Thyroid gland (tissue), 4 donors: ENCODE measurements around the gene PIP5K1A. TPM values are rescaled to one million over a fixed set of nuclear protein-coding genes. Genes with fewer than 3 reads are reported as not detected.

ENCODE experiments used
- DNase-seq, 2 donors: peaks; one replicate each; pipeline ENCODE4 v3.0.0-alpha.2; 2019
- H3K27ac ChIP-seq, 3 donors: fragments of 200-600 bp; sonication (generic); 1 replicate in 2 of 3; 2 replicates in 1 of 3; pipeline ENCODE4 v1.5.1; 2016 to 2019; ENCODE audit warnings: mild to moderate bottlenecking in 1 of 3, moderate library complexity in 1 of 3
- H3K27me3 ChIP-seq: fragments of 200-600 bp; sonication (generic); one replicate; pipeline ENCODE4 v1.5.1; 2019
- H3K36me3 ChIP-seq, 2 donors: fragments of 200-600 bp; sonication (generic); one replicate each; pipeline ENCODE4 v1.5.1; 2016 to 2019
- H3K4me1 ChIP-seq, 2 donors: fragments of 200-600 bp; sonication (generic); one replicate each; pipeline ENCODE4 v1.5.1; 2017 to 2019
- H3K4me3 ChIP-seq, 3 donors: fragments of 200-600 bp; sonication (generic); replicated peaks in 1 of 3; 1 replicate in 2 of 3; 2 replicates in 1 of 3; pipeline ENCODE4 v1.5.1; 2016; ENCODE audit warnings: mild to moderate bottlenecking in 1 of 3
- H3K9me3 ChIP-seq: fragments of 200-600 bp; sonication (generic); one replicate; pipeline ENCODE4 v1.5.1; 2017
- POLR2A ChIP-seq, 2 donors: fragments of 450-650 bp; IDR thresholded peaks; one replicate each; pipeline ENCODE4 v1.6.1; 2017; ENCODE audit warnings: antibody characterized with exemption in 2 of 2, mild to moderate bottlenecking in 2 of 2, moderate library complexity in 1 of 2
- WGBS, 2 donors: methylation state at CpG; one replicate each; pipeline ENCODE4 v1.1.5; 2017; 5-methylcytosine and 5-hydroxymethylcytosine counted together
- intact Hi-C: fragments of 100-400 bp; cut with DNase I; formaldehyde crosslinking; loops from one replicate; pipeline ENCODE4 v1.15.1; 2023
- total RNA-seq, 4 donors: library from RNA; depleted of rRNA; stranded (reverse); fragments of >200 nt; gene quantifications; one replicate each; pipeline ENCODE4 v1.2.3, GENCODE V29; 2016
- TF ChIP-seq, protein P1 (sequence below), 6 experiments: fragments of 200-600 bp in 3 of 6; fragments of 450-650 bp in 3 of 6; sonication (generic) in 3 of 6; IDR thresholded peaks; one replicate each; pipeline ENCODE4 v1.5.1; 2016 to 2019; ENCODE audit warnings: antibody characterized with exemption in 6 of 6, mild to moderate bottlenecking in 2 of 6, inconsistent platforms in 1 of 6, moderate library complexity in 1 of 6

The PIP5K1A gene
- total RNA-seq, 4 donors from 2014 or later, result 53.4 to 74.5 (median 57.8) TPM

GRCh38 chr1:151277249-151277648 is 78.9 kb downstream of the PIP5K1A start:
- no peaks in the 10 kb centered on the region for H3K9me3 ChIP-seq
- no peak overlapping the region for H3K4me3 ChIP-seq
- no peaks in the 10 kb centered on the region for H3K36me3 ChIP-seq
- 73 to 75% methylated on average over 2 of the region's 2 CpGs for WGBS, 2 donors
- H3K4me1 ChIP-seq, result peaks cover 3 to 4% of the 10 kb centered on the region in 2 donors
- DNase-seq, result no peak
- intact Hi-C loops, result no loop called here
- H3K27ac ChIP-seq, result no peak overlapping the region
- TF ChIP-seq, protein P1, sequence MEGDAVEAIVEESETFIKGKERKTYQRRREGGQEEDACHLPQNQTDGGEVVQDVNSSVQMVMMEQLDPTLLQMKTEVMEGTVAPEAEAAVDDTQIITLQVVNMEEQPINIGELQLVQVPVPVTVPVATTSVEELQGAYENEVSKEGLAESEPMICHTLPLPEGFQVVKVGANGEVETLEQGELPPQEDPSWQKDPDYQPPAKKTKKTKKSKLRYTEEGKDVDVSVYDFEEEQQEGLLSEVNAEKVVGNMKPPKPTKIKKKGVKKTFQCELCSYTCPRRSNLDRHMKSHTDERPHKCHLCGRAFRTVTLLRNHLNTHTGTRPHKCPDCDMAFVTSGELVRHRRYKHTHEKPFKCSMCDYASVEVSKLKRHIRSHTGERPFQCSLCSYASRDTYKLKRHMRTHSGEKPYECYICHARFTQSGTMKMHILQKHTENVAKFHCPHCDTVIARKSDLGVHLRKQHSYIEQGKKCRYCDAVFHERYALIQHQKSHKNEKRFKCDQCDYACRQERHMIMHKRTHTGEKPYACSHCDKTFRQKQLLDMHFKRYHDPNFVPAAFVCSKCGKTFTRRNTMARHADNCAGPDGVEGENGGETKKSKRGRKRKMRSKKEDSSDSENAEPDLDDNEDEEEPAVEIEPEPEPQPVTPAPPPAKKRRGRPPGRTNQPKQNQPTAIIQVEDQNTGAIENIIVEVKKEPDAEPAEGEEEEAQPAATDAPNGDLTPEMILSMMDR (IDR thresholded peaks at IDR 0.05), result no peak
- TF ChIP-seq POLR2A (IDR thresholded peaks at IDR 0.05), result no peak
- H3K27me3 ChIP-seq, result no peaks in the 10 kb centered on the region

GRCh38 chr1:151281225-151281968 is 83.0 kb downstream of the PIP5K1A start:
- no peaks in the 10 kb centered on the region for H3K27me3 ChIP-seq
- WGBS, 2 donors, result 0% methylated on average over 36 to 42 of the region's 48 CpGs
- peak; percentile 96 to 97 for DNase-seq
- H3K4me1 ChIP-seq, result peaks cover 3 to 17% of the 10 kb centered on the region in 2 donors
- no peaks in the 10 kb centered on the region for H3K9me3 ChIP-seq
- peaks cover 3 to 5% of the 10 kb centered on the region in 2 donors for H3K36me3 ChIP-seq
- intact Hi-C loops, result no loop called here
- TF ChIP-seq POLR2A (IDR thresholded peaks at IDR 0.05), result peak; percentile 50 to 64
- TF ChIP-seq, protein P1 (IDR thresholded peaks at IDR 0.05), result peak in 3 of 6 experiments; percentile 11 to 31 (median 14)
- H3K27ac ChIP-seq, result peak overlapping the region; percentile 93 to 99 (median 99)
- peak overlapping the region; percentile 30 to 95 (median 70) for H3K4me3 ChIP-seq

DNA sequence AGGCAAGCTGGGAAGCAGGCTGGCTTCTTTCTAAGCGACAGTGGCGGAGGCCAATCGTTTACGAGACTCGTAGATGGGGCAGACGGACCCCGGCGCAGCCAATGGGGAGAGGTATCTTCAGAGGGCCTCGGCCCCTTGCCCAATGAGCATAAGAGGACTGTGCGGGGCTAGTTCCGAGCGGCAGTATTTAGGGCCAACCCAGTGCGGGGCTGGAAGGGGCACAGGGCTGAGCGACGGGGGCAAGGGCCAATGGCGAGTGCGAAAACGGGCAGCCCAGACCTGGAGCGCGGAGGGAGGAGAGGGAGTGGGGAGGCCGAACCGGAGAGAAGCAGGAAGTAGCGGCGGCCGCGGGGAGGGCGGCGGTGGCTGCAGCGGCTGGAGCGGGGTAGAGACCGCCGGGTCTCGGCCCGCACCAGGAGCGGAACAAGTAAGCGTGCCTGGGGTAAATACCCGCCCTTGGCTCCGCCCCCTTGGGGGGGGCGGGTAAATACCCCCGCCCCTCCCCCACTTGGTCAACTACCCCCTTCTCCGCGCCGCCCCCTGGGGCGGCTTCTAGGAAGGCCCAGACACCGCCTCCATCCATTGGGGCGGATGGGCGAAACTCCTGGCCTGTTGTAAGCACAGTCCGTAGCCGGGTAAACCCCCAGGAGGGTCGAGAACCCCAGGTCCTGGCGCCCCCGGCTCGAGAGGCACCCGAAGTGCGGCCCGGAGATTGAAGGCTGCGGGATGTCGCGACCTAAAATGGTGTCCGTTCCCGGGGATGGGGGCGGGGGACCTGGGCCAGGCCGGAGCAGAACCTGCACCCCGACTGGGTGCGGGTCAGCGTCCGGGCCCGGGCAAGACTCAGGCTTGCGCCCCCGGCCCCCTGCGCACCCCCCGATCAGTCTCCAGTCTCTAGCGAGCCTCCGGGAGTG is 83.9 kb downstream of the PIP5K1A start, which contains the start of gene ZNF687:
TSS of gene ZNF687 (plus strand) at position 331 of the 914 bp plus-strand sequence. CDS start 3,993 bp downstream, outside the sequence.
- intact Hi-C loops, result no loop called here
- peaks cover 12 to 13% of the 10 kb centered on the region in 2 donors for H3K36me3 ChIP-seq
- 1% methylated on average over 18 to 44 of the region's 74 CpGs for WGBS, 2 donors
- no peaks in the 10 kb centered on the region for H3K27me3 ChIP-seq
- no peaks in the 10 kb centered on the region for H3K9me3 ChIP-seq
- peak in 1 of 2 donors; percentile 72 for TF ChIP-seq POLR2A (IDR thresholded peaks at IDR 0.05)
- TF ChIP-seq, protein P1 (IDR thresholded peaks at IDR 0.05), result no peak
- peak; percentile 100 for DNase-seq
- H3K4me3 ChIP-seq, result peak within 1 kb of the TSS; percentile 36 to 95 (median 70)
- peaks cover 3 to 17% of the 10 kb centered on the region in 2 donors for H3K4me1 ChIP-seq
- peak within 1 kb of the TSS; percentile 93 to 99 (median 99) for H3K27ac ChIP-seq

GRCh38 chr1:151282883-151283725 is 84.8 kb downstream of the PIP5K1A start:
- intact Hi-C loops, result no loop called here
- DNase-seq, result peak; percentile 52 to 57
- Histone ChIP-seq H3K4me1 (peaks cover 3 to 17% of the 10 kb centered on the region in 2 donors), H3K36me3 (peaks cover 19 to 22% of the 10 kb centered on the region in 2 donors), H3K4me3 (peak overlapping the region; percentile 36 to 70 (median 68)), H3K27me3 (no peaks in the 10 kb centered on the region), H3K27ac (peak overlapping the region; percentile 59 to 99 (median 92)), H3K9me3 (no peaks in the 10 kb centered on the region)
- 8 to 10% methylated on average over 20 to 32 of the region's 44 CpGs for WGBS, 2 donors
- no peak for TF ChIP-seq POLR2A (IDR thresholded peaks at IDR 0.05)
- TF ChIP-seq, protein P1 (IDR thresholded peaks at IDR 0.05), result no peak
